ENCODE measurements around the gene AQP5.

The AQP5 gene

GRCh38 chr12:49932533-49933130 is 29.0 kb upstream of the AQP5 start:
- DNase-seq = no peak

GRCh38 chr12:49933796-49934195 is 27.9 kb upstream of the AQP5 start:
- DNase-seq = no peak

GRCh38 chr12:49934505-49934904 is 27.2 kb upstream of the AQP5 start:
- DNase-seq = no peak

GRCh38 chr12:49936925-49937324 is 24.7 kb upstream of the AQP5 start:
- no peak for DNase-seq

- no peak for DNase-seq
Observed at GRCh38 chr12:49937639-49938300, 23.9 kb upstream of the AQP5 start.

GRCh38 chr12:49939307-49939706 is 22.4 kb upstream of the AQP5 start:
- DNase-seq = no peak

GRCh38 chr12:49939707-49940106 is 22.0 kb upstream of the AQP5 start:
- no peak for DNase-seq

GRCh38 chr12:49941556-49942511 is 19.8 kb upstream of the AQP5 start:
- no peak for DNase-seq

GRCh38 chr12:49942512-49942893 is 19.2 kb upstream of the AQP5 start:
- DNase-seq = no peak

- DNase-seq = no peak
Observed at GRCh38 chr12:49942921-49943624, 18.6 kb upstream of the AQP5 start.

- no peak for DNase-seq
Observed at GRCh38 chr12:49943625-49943960, 18.1 kb upstream of the AQP5 start.

GRCh38 chr12:49944046-49944445 is 17.6 kb upstream of the AQP5 start:
- DNase-seq = no peak

- DNase-seq = no peak
Observed at GRCh38 chr12:49944718-49945117, 17.0 kb upstream of the AQP5 start.

- peak; percentile 83 for DNase-seq
Observed at GRCh38 chr12:49945394-49946080, 16.1 kb upstream of the AQP5 start.

- no peak for DNase-seq
Observed at GRCh38 chr12:49946086-49946485, 15.6 kb upstream of the AQP5 start.

- no peak for DNase-seq
Observed at GRCh38 chr12:49946497-49946896, 15.2 kb upstream of the AQP5 start.

- peak; percentile 21 for DNase-seq
Observed at GRCh38 chr12:49947593-49948226, 14.0 kb upstream of the AQP5 start.

GRCh38 chr12:49948866-49949845 is 12.5 kb upstream of the AQP5 start:
- DNase-seq = no peak

- no peak for DNase-seq
Observed at GRCh38 chr12:49949866-49950265, 11.8 kb upstream of the AQP5 start.

GRCh38 chr12:49950273-49951251 is 11.1 kb upstream of the AQP5 start, which contains the start of gene AQP2:
AQP2 (plus strand) TSS chr12:49950737; CDS start chr12:49950831, 94 bp downstream.
- DNase-seq = no peak
